NCI-H128 (cell line): ENCODE results near the gene MCC.

Experiments
- DNase-seq: peaks from one replicate; lab custom pipeline; 2025; ENCODE audit not compliant: unreplicated experiment; lab: John Stamatoyannopoulos, UW

MCC gene

DNA sequence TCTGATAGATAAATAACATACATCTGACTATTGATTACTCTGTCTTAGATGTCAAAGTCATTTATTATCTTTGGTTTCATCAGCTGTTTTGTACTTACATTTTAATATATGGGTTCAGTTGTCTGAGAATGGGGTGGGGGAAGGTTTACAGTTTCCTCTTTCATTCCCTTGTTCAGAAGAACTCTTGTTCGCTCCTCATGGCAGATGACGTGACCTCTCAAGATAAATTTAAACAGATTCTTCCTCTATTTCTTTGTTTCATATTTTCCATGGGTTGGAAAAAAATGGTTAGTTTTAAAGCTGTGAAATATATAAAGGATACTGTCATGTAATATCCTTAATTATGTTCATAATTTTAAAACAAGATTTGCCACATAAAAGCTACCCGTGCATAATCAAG, 114.8 kb downstream of the MCC start:
- DNase-seq: no peak

DNA sequence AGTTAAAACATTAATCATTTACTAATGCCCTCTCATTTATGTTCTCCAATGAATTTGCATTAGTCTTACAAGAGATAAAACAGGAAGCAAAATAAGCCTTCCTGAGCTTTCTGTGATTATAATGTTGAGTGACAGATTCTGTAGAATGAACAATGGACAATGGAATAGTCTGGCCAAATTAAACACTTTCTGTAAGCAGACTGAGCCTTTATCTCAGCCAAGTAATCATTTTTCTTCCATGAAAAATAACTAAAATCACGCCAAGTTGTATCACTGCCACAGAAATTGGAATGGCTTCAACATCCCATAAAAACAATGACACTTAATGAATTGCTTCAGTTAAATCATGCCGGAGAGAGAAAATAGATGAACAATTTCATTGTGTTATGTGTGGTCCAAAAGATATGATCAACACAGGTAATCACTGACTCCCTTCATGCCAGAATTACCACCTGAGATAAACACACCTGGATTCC, 116.5 kb downstream of the MCC start:
- no peak for DNase-seq

DNA sequence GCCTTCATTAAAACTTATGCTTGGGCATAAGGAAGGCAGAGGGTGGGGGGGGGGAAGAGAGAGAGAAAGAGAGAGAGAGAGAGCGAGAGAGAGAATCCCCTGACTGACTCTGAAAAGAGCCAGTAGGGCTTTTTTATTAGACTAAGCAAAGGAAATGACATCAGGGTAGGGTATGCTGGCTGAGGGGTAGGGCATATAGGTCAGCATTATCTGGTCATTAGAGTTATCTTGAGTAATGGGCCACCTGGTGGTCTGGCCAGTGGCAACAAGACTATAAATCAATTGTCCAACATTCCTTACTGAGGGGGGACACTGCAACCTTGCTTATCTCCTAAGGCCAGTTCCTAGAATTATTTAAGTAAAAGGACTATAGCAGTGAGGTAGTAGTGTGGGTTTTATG, 120.7 kb downstream of the MCC start:
- no peak for DNase-seq

DNA sequence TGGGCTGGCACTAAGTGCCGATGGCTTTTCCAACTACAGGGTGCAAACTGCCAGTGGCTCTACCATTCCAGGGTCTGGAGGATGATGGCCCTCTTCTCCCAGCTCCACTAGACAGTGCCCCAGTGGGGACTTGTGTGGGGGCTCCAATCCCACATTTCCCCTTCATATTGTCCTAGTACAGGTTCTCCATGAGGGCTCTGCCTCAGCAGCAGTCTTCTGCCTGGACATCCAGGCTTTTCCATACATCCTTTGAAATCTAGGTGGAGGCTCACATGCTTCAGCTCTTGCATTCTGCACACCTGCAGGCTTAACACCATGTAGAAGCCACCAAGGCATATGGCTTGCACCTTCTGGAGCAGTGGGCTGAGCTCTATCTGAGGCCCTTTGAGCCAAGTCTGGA, 123.8 kb downstream of the MCC start:
- no peak for DNase-seq

DNA sequence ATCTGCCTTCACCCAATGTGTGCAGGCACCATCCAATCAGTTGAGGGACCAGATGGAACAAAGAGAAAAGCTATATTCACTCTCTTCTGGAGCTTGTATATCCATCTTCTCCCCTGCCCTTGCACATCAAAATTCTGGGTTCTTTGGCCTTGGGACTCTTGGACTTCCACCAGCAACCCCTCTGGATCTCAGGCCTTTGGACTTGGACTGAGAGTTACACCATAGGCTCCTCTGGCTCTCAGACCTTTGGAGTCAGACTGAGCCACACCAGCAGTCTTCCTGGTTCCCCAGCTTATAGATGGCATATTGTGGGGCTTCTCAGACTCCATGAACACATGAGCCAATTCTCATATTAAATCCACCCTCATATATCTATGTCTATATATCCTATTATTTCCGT, 126.6 kb downstream of the MCC start:
- DNase-seq: no peak

DNA sequence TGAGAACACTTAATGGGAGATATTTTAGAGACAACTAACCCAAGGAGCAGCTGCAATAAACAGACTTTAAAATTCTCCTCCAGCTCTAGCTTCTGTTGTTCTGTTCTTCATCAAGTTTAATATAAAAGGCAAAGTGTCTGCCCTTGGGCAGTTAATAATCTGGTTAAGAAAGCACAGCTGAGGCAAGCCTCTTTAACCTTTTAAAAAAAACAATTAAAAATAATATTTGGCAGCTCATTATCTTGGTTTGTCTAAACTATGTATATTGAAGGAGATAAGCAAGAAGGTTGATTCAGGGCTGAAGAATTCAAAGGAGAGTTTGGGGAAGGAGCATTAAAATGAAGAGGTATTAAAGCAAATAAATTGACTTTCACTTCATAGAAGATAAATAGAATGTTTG, 128.8 kb downstream of the MCC start:
- DNase-seq: no peak

DNA sequence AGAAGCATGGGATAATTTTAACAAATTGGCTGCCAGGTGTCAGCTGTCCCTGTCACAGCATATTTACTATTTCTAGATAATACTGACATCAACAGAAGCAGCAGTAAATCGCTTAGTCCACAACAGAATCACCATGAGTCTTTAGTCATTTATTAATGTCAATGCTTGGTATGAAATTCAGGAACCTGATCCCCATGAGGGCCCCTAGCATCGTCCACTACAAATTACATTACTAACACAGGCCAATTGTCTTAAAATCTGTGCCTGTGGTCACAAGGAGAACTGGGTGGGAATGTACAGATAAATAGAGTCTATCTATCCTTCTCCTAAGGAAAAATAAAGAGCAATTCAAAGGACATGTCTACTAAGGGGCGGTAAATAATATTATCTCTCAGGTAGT, 129.6 kb downstream of the MCC start:
- DNase-seq: no peak

DNA sequence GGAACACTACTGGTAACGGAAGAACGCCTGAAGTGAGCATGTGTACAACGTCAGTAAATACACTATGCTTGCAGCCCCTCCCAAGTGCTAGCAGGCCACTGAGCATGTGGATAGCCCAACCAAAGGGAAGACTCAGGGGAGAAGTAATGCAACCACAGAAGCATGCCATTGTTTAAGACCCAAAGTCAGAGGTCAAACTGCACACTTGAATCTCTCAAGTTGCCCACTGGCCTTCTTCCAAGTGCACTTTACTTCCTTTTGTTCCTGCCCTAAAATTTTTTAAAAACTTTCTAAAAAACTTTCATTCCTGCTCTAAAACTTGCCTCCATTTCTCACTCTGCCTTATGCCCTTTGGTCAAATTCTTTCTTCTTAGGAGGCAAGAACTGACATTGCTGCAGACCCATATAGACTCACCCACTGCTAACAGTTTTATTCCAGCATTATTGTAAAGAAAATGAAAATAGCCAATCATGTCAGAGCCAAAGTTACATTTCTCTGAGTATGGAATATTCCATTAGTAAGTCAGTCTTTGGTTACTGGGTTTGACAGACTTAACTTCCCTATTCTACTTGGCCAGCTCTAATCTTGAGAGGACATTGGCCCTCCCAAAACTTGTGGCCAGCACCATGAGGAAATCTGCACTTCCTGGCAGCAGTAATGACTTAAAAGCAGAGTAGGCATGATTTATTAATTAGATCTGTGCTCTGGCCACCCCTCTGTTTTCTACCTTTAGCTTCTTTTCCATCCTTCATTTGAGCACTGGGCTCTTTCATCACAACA, 130.4 kb downstream of the MCC start:
- no peak for DNase-seq

DNA sequence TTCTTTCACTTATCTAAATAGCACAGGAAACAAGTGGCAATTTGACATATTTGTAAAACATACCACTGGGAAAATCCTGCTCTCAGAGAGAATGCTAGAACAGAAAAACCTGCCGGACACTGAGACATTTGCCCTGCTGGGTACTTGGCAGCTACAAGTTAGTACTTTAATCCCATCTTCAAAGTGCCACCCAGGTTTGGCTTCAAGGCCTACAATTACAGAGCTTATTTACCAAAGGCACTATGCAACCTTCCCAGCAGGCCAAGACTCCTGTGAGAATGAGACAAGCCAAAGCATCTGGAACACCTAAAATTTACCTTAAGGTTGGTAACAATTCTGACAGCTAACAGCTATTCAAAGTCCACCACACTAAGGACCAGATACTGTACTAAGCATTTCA, 131.8 kb downstream of the MCC start:
- DNase-seq: no peak

DNA sequence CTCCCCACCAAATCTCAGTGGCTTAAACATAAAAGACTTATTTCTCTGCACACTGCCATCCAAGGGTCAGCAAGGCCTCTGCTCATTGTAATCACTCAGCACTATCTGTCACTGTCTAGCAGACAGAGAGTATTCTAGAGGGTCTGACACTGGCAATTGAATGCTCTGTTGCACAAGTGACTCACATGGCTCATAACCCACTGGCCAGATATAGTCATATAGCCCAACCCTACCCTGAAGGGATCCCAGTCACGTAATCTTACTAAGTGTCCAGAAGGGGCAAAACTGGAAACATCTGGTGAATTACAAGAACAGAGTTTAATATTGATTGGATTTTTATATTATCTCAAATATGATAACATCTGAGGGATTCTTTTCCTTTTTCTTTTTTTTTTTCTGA, 134.2 kb downstream of the MCC start:
- no peak for DNase-seq

DNA sequence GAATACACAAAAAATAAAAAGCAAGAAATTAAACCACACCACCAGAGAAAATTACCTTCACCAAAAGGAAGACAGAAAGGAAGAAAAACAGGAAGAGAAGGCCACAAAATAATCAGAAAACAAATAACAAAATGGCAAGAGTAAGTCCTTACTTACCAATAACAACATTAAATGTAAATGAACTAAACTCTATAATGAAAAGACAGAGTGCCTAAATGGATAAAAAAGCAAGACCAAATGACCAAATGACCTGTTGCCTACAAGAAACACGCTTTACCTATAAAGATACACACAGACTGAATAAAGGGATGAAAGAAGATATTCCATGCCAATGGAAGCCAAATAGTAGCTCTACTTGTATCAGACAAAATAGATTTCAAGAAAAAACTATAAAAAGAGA, 140.7 kb downstream of the MCC start:
- no peak for DNase-seq

DNA sequence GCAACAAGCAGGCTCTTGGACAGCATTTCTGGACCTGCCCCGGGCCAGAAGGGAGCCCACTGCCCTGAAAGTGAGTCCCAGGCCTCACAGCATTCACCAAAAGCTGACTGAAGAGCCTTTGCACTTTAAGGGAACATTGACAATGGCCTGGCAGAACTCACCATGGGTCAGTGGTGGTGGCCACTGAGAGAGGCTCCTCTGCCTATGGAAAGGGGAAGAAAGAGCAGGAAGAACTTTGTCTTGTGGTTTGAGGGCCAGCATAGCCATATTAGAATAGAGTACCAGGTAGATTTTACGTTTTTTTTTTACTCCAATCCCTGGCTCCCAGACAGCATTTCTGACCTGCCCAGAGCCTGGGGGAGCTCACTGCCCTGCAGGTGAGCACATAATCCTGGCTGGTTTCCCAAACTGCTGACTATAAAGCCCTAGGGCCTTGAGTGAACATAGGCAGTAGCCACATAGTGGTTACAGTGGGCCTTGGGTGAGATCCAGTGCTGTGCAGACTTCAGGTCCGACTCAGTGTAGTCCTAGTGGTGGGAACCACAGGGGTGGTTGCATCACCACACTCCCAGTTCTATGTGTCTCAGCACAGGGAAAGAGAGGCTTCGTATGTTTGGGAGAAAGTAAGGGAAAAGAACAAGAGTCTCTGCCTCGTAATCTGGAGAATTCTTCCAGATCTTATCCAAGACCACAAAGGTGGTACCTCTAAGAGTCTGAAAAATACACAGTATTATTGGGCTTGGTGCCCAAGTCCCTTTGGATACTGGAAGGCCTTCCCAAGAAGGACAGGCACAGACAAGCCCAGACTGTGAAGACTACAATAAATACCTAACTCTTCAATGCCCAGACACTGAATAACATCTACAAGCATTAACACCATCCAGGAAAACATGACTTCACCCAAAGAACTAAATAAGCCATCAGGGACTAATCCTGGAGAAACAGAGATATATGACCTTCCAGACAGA, 143.0 kb downstream of the MCC start:
- no peak for DNase-seq

DNA sequence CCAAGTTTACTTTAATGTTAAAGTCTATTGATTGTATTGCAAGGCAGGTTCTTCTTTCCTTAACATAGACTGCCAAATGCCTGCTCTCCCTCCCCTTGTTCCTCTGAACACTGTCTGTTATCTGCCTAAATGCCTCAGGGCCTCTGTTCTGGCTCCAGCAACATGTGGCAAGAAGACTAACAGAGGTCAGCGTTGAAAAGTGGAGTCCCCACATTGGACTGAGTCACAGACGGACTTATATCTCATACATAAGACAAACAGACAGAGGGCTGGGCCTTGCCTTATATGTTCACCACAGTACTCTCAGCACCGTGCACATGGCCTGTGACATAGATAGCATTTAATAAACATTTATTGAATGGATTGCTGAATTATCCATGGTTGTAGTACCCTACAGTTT, 144.9 kb downstream of the MCC start:
- no peak for DNase-seq

DNA sequence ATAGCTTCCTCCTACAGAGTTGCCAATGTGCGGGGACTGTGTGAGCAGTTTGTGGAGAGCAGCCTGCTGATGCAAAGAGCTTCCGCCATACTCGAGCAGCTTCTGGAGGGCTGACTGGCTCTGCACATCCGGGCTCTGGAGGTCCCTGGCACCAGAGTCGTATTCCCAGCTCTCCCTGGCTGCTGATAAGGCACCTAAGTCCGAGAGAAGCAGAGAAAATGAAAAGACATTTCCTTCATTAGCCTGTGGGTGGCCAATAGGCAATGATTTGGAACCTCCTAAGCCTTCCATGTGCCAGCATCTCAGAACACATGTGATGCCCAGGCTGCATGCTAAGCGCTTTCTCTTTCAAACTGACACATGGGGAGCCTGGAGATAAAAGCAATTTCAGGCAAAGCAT, 147.7 kb downstream of the MCC start:
- DNase-seq: no peak

DNA sequence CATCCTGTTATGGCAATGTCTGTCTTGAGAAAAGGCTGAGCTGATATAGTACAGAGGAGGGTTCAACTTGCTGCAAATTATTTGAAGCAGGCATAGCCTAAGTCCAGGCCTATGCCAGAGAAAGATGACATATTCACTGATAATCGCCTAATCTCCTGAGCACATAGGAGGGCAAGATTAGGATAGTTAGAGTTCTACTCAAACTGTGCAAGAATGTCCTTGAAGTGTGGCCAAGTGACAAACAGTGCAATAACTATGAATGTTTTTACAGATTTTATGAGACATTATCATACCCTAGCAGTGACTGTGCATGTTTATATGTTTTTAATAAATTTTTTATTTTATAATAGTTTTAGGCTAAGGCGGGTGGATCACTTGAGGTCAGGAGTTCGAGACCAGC, 149.6 kb downstream of the MCC start:
- no peak for DNase-seq

DNA sequence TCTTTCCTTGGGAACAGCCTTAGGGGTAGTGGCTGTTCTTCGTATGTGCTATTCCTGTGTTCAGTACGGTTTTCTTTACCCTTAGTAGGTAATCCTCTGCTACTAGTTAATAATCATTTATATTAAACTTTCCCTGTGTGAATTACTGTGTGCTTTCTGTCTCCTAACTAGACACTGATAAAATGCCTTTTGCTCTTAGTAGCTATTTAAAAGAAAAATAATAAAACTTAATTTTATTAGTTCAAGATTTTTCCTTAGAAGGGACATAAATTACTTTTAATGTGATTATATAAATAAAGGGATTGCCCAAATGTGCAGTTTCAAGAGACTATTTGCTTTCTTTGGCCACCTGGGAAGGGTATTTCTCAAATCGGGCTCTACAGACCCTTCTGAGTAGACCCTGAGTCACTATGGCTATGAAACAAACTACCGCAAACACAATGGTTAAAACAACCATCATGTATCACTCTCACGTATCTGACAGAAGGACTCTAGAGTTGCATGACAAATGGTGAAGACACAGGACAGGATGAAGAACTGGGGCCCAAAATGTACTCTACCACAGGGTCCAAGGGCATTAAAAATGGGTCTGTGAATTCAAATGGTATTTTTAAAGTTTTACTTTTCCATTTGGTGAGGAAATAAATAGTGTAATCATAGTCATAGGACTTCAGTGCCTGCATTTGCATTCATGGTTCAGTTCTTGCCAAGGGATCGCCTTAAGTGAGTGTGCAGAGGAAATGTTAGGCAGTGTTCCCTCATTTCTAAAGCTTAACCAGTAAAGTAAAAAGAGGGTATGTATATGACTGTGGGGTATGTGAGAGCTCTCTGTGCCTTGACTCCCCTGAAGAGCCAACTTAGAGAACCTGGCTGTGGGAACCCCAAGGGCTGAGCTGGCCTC, 150.5 kb downstream of the MCC start:
- DNase-seq: no peak

DNA sequence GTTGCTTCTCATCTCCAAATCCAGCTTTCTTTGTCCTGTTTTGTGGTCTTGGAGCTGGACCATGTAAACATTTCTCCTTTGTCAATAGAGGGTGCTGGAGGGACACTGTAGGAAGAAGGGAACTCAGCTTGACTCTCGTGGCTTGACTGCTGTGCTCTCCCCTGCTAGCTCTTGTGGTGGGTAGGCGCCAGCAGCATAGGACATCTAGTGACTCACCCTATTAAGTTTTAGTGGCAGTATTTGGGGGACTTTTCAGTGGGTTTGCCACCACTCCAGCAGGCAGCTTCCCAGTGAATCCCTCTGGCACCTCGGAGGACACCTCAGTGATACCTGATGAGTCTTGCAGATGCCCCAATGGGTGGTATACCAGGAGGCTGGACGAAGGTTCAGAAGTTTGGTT, 151.3 kb downstream of the MCC start:
- no peak for DNase-seq

DNA sequence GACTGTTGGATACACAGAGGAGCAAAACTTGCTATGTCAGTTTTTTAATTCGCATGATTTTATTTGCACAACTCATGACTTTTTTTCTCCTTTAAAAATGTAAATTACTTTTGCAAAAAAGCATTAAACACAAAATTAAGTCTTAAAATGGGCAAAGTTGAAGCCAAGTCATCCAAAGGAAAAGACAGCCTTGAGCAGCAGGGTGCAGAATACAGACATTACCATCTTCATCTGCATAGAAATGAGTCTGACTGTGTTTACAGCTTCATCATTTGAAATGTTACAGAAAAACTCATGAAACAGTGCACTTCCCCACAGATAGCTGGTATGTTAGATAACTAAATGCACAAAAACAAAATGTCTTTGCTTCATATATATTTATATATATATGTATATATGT, 154.8 kb downstream of the MCC start:
- DNase-seq: no peak

DNA sequence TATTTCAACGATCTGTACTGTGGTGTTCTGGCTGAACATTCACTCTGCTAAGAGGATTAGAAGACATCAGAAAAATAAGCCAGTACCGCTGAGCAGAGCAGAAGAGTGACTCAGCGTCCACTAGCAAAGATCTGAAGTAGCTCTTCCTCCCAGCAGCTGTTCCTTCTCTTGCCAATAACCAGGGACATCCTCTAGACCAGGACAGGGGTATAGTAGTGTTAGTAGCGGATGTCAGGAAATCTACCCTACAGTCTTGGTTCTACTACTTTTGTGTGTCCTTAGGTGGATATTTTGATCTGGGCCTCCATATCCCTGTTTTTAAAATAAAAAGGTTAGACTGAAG, 157.1 kb downstream of the MCC start:
- no peak for DNase-seq

DNA sequence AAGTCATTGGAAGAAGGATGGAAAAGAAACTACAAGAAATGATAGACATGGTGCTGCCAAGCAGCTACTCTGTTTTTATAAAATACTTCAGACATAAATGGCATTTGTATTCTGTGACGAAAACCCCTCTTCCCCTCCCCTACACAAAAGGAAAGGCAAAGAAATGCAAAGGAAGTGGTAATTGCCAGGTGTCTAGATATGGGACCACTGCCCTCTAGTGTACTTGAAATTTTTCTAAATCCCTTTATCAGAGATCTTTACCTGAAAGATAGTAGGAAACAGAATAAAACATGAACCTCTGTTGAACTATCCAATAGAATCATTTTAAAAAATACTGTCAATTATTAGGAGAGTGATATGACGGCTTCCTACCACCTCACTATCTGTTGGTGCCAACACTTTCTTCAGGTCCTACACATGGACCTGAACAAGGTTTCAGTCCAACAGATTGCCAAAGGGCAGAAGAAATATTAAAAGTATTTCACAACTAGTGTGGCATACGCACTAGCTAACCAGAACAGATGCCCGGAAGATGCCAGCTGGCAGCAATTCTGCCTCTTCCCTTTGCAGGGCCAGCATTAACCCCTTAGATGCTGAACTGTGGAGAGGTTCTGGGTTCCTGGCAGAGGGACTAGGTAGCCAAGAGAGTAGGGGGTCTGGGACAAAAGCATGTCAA, 157.6 kb downstream of the MCC start:
- no peak for DNase-seq

DNA sequence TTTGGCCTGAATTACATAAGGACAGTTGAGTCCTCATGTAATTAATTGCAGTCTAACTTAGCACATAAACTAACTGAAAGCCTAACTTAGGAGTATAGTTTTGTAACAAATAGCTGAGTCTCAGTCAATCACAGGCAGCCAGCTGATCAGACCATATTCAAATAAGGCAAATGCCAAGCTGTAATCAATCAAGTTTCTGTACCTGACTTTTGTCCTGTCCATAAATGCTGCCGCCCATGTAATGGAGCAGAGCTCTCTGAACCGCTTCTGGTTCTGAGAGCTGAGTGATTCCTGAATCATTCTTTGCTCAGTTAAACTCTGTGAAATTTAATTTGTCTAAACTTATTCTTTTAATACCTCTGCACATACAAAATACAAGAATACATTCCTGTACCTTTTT, 158.3 kb downstream of the MCC start:
- no peak for DNase-seq
